ENCODE results near the gene FAM20C.

FAM20C gene

GRCh38 chr7:245574-246295 lies 53.4 kb downstream of the FAM20C start:
- no peak for DNase-seq (ENCODE audit: low read depth)

GRCh38 chr7:246451-246850 lies 54.1 kb downstream of the FAM20C start:
- DNase-seq (ENCODE audit: low read depth), result no peak

GRCh38 chr7:247181-247580 lies 54.8 kb downstream of the FAM20C start:
- DNase-seq (ENCODE audit: low read depth), result no peak

- DNase-seq (ENCODE audit: low read depth), result no peak
Observed at GRCh38 chr7:247636-248035, 55.3 kb downstream of the FAM20C start.

GRCh38 chr7:248732-249435 lies 56.5 kb downstream of the FAM20C start:
- DNase-seq (ENCODE audit: low read depth), result no peak

- DNase-seq (ENCODE audit: low read depth), result no peak
Observed at GRCh38 chr7:249989-250388, 57.6 kb downstream of the FAM20C start.

GRCh38 chr7:250523-250922 lies 58.2 kb downstream of the FAM20C start:
- no peak for DNase-seq (ENCODE audit: low read depth)

- no peak for DNase-seq (ENCODE audit: low read depth)
Observed at GRCh38 chr7:251005-251404, 58.6 kb downstream of the FAM20C start.

GRCh38 chr7:251446-252175 lies 59.2 kb downstream of the FAM20C start:
- DNase-seq (ENCODE audit: low read depth), result no peak

- DNase-seq (ENCODE audit: low read depth), result no peak
Observed at GRCh38 chr7:252216-252965, 60.0 kb downstream of the FAM20C start.

GRCh38 chr7:252981-253380 lies 60.6 kb downstream of the FAM20C start:
- no peak for DNase-seq (ENCODE audit: low read depth)

GRCh38 chr7:253581-254336 lies 61.4 kb downstream of the FAM20C start:
- DNase-seq (ENCODE audit: low read depth), result no peak

GRCh38 chr7:254337-255037 lies 62.1 kb downstream of the FAM20C start:
- DNase-seq (ENCODE audit: low read depth), result no peak

- no peak for DNase-seq (ENCODE audit: low read depth)
Observed at GRCh38 chr7:255038-255435, 62.7 kb downstream of the FAM20C start.

- no peak for DNase-seq (ENCODE audit: low read depth)
Observed at GRCh38 chr7:255721-256361, 63.5 kb downstream of the FAM20C start.

- no peak for DNase-seq (ENCODE audit: low read depth)
Observed at GRCh38 chr7:256461-256940, 64.1 kb downstream of the FAM20C start.

- no peak for DNase-seq (ENCODE audit: low read depth)
Observed at GRCh38 chr7:256981-257646, 64.7 kb downstream of the FAM20C start.

GRCh38 chr7:257647-257992 lies 65.2 kb downstream of the FAM20C start:
- DNase-seq (ENCODE audit: low read depth), result no peak

GRCh38 chr7:258476-259190 lies 66.3 kb downstream of the FAM20C start:
- no peak for DNase-seq (ENCODE audit: low read depth)
